Measurements from ENCODE around the gene CIZ1. TPM values are rescaled to one million over a fixed set of nuclear protein-coding genes. Genes with fewer than 3 reads are reported as not detected.
A peak's percentile ranks its signal among the peaks of the same experiment; 100 is the strongest.

Gene CIZ1
- polyA plus RNA-seq, 2 of the 4 experiments (the other 2 are of a cell fraction), result 39.2 to 92.5 TPM

DNA sequence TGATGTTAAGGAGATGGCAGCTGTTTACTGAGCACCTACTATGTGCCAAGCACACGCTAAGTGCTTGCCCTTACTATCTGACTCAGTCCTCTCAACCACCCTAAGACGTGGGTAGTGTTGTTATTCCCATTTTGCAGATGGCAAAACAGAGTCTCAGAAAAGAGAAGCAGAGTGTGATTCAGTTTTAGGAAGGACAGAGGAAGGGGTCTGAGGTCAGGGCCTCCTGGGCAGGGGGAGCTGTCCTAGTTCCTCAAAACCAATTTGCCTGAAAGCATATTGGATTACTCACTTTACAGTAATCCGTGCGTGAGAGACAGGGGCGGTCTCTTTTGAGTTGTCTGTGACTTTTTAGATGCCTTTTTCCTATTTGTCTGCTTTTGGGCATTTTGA, 35.0 kb upstream of the CIZ1 start:
- Histone ChIP-seq H3K4me3 (no peak overlapping the region), H3K4me1 (no peaks in the 10 kb centered on the region), H3K9me3 (no peaks in the 10 kb centered on the region), H3K4me2 (no peak overlapping the region), H3K27ac (no peak overlapping the region)
- TF ChIP-seq, protein P1, sequence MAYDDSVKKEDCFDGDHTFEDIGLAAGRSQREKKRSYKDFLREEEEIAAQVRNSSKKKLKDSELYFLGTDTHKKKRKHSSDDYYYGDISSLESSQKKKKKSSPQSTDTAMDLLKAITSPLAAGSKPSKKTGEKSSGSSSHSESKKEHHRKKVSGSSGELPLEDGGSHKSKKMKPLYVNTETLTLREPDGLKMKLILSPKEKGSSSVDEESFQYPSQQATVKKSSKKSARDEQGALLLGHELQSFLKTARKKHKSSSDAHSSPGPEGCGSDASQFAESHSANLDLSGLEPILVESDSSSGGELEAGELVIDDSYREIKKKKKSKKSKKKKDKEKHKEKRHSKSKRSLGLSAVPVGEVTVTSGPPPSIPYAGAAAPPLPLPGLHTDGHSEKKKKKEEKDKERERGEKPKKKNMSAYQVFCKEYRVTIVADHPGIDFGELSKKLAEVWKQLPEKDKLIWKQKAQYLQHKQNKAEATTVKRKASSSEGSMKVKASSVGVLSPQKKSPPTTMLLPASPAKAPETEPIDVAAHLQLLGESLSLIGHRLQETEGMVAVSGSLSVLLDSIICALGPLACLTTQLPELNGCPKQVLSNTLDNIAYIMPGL (CRISPR knock-in tag; IDR thresholded peaks at IDR 0.05; ENCODE audit: borderline replicate concordance), result no peak
- TF ChIP-seq PHF8 (IDR thresholded peaks at IDR 0.05; ENCODE audit: borderline replicate concordance, low read depth), result no peak
- TF ChIP-seq CEBPB (IDR thresholded peaks at IDR 0.05), result no peak
- TF ChIP-seq RCOR1 (IDR thresholded peaks at IDR 0.05; ENCODE audit: low read depth, low read length), result no peak
- TF ChIP-seq RFX5 (IDR thresholded peaks at IDR 0.05), result no peak
- TF ChIP-seq CHD4 (IDR thresholded peaks at IDR 0.05; ENCODE audit: borderline replicate concordance), result no peak
- TF ChIP-seq CBX8 (IDR thresholded peaks at IDR 0.05), result no peak
- TF ChIP-seq HDAC2 (IDR thresholded peaks at IDR 0.05), result no peak
- ATAC-seq (no peak), FAIRE-seq (no peak), DNase-seq (ENCODE audit: low read depth in 1 of 2, low spot score in 1 of 2) (no peak)
- 92% methylated on average over 5 of the region's 5 CpGs for WGBS (ENCODE audit: missing lambda C conversion rate)
- ChIA-PET CTCF (interaction anchor here (0.6 to 2.0 kb wide), 5 partner anchors 15 to 65 kb away, joined by 3 to 5 read pairs (median 3); no protein-coding TSS in a partner anchor), POLR2A (no interaction called here)

DNA sequence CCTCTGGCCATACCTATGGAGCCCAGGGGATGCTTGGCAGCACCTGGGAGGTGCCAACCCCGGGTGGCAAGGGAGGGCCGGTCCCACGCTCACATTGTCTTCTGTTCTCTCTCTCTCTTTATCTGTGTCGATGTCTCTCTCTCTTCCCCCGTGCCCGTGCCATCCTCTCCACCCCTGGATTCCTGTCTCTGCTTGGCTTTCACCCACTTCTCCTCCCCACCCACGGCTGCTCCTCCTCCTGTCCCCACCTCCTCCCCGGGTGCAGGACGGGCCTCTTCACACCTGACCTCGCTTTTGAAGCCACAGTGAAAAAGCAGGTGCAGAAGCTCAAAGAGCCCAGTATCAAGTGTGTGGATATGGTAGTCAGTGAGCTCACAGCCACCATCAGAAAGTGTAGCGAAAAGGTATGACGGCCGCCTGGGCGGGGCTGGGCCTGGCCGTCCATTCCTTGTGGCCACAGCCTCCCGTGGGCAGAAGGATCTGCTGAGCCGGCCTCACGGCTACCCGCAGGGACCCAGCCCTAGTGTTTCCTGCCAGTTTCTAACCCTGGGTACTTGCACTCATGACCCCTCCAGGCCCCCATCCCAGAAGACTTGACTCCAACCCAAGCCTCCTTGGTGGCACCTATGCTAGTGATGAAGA, 34.5 kb upstream of the CIZ1 start:
- TF ChIP-seq POLR2A (IDR thresholded peaks at IDR 0.05; ENCODE audit: low read length), result no peak
- TF ChIP-seq GATA3 (IDR thresholded peaks at IDR 0.05; ENCODE audit: borderline replicate concordance), result no peak
- TF ChIP-seq RNF2 (IDR thresholded peaks at IDR 0.05; ENCODE audit: borderline replicate concordance, low read depth), result no peak
- TF ChIP-seq, protein P2, sequence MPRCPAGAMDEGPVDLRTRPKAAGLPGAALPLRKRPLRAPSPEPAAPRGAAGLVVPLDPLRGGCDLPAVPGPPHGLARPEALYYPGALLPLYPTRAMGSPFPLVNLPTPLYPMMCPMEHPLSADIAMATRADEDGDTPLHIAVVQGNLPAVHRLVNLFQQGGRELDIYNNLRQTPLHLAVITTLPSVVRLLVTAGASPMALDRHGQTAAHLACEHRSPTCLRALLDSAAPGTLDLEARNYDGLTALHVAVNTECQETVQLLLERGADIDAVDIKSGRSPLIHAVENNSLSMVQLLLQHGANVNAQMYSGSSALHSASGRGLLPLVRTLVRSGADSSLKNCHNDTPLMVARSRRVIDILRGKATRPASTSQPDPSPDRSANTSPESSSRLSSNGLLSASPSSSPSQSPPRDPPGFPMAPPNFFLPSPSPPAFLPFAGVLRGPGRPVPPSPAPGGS (IDR thresholded peaks at IDR 0.05), result no peak
- no peak for TF ChIP-seq PHF8 (IDR thresholded peaks at IDR 0.05; ENCODE audit: borderline replicate concordance, low read depth)
- no peak for TF ChIP-seq TP53 (CRISPR knock-in tag; IDR thresholded peaks at IDR 0.05)
- no peak for TF ChIP-seq ESRRA (IDR thresholded peaks at IDR 0.05; ENCODE audit: borderline replicate concordance, low read length)
- TF ChIP-seq BHLHE40 (IDR thresholded peaks at IDR 0.05; ENCODE audit: low read depth, low read length), result no peak
- no peak for TF ChIP-seq ZSCAN20 (CRISPR knock-in tag; IDR thresholded peaks at IDR 0.05)
- TF ChIP-seq KDM5A (IDR thresholded peaks at IDR 0.05), result no peak
- TF ChIP-seq, protein P3, sequence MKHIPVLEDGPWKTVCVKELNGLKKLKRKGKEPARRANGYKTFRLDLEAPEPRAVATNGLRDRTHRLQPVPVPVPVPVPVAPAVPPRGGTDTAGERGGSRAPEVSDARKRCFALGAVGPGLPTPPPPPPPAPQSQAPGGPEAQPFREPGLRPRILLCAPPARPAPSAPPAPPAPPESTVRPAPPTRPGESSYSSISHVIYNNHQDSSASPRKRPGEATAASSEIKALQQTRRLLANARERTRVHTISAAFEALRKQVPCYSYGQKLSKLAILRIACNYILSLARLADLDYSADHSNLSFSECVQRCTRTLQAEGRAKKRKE (CRISPR knock-in tag; IDR thresholded peaks at IDR 0.05; ENCODE audit: low read depth), result no peak
- TF ChIP-seq RAD21 (conservative IDR thresholded peaks at IDR 0.05 in 1 of 2, IDR thresholded peaks at IDR 0.05 in 1 of 2), result no peak
- CTCF ChIA-PET, result interaction anchor here (1.0 to 2.0 kb wide), 4 partner anchors 15 to 55 kb away, joined by 3 to 5 read pairs (median 4); no protein-coding TSS in a partner anchor
- POLR2A ChIA-PET, result no interaction called here
- Histone ChIP-seq H3K27ac (no peak overlapping the region), H3K4me3 (no peak overlapping the region), H3K9me3 (no peaks in the 10 kb centered on the region), H3K4me2 (no peak overlapping the region), H3K4me1 (no peaks in the 10 kb centered on the region)
- 90% methylated on average over 12 of the region's 19 CpGs for WGBS (ENCODE audit: missing lambda C conversion rate)
- no peak for DNase-seq (ENCODE audit: low read depth in 1 of 2, low spot score in 1 of 2)
- ATAC-seq, result peak in 1 of 2 experiments; percentile 34; a peak in 4 of 6 replicates
- FAIRE-seq, result no peak

DNA sequence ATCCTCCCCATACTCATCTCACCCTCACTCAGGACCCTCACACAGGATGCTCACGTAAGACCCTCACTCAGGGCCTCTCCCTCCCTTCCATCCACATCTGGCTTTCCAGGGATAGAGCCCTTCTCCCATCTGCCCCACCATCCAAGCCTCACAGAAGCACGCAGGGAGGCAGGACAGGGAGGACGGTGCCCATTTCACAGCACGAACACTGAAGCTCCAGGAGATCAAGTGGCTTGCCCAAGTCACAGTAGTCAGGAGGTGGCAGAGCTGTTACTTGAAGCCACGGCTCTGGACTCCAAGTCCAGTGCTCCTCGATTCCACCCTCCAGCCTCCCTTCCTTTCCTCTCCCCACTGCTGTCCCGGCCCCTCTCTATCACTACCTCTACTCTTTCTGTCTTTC, 33.5 kb upstream of the CIZ1 start:
- ChIA-PET POLR2A (no interaction called here), CTCF (interaction anchor here (0.9 to 1.0 kb wide), 3 partner anchors 16 to 135 kb away, joined by 3 to 5 read pairs (median 4); no protein-coding TSS in a partner anchor)
- 96% methylated on average over 7 of the region's 7 CpGs for WGBS (ENCODE audit: missing lambda C conversion rate)
- TF ChIP-seq HOXB5 (CRISPR knock-in tag; IDR thresholded peaks at IDR 0.05), result no peak
- TF ChIP-seq, protein P4, sequence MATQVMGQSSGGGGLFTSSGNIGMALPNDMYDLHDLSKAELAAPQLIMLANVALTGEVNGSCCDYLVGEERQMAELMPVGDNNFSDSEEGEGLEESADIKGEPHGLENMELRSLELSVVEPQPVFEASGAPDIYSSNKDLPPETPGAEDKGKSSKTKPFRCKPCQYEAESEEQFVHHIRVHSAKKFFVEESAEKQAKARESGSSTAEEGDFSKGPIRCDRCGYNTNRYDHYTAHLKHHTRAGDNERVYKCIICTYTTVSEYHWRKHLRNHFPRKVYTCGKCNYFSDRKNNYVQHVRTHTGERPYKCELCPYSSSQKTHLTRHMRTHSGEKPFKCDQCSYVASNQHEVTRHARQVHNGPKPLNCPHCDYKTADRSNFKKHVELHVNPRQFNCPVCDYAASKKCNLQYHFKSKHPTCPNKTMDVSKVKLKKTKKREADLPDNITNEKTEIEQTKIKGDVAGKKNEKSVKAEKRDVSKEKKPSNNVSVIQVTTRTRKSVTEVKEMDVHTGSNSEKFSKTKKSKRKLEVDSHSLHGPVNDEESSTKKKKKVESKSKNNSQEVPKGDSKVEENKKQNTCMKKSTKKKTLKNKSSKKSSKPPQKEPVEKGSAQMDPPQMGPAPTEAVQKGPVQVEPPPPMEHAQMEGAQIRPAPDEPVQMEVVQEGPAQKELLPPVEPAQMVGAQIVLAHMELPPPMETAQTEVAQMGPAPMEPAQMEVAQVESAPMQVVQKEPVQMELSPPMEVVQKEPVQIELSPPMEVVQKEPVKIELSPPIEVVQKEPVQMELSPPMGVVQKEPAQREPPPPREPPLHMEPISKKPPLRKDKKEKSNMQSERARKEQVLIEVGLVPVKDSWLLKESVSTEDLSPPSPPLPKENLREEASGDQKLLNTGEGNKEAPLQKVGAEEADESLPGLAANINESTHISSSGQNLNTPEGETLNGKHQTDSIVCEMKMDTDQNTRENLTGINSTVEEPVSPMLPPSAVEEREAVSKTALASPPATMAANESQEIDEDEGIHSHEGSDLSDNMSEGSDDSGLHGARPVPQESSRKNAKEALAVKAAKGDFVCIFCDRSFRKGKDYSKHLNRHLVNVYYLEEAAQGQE (IDR thresholded peaks at IDR 0.05), result no peak
- TF ChIP-seq MAFK (IDR thresholded peaks at IDR 0.05; ENCODE audit: partially characterized antibody), result no peak
- no peak overlapping the region for H3K4me2 ChIP-seq
- no peaks in the 10 kb centered on the region for H3K9me3 ChIP-seq
- no peaks in the 10 kb centered on the region for H3K4me1 ChIP-seq
- H3K4me3 ChIP-seq, result no peak overlapping the region
- no peak for ATAC-seq
- DNase-seq (ENCODE audit: low read depth in 1 of 2, low spot score in 1 of 2), result no peak
- no peak overlapping the region for H3K27ac ChIP-seq
- FAIRE-seq, result no peak
